ENCODE results near the gene LACTBL1. TPM values are rescaled to one million over a fixed set of nuclear protein-coding genes. Genes with fewer than 3 reads are reported as not detected.

LACTBL1 gene
- total RNA-seq, 2 experiments from 2014 or later, result not detected

DNA sequence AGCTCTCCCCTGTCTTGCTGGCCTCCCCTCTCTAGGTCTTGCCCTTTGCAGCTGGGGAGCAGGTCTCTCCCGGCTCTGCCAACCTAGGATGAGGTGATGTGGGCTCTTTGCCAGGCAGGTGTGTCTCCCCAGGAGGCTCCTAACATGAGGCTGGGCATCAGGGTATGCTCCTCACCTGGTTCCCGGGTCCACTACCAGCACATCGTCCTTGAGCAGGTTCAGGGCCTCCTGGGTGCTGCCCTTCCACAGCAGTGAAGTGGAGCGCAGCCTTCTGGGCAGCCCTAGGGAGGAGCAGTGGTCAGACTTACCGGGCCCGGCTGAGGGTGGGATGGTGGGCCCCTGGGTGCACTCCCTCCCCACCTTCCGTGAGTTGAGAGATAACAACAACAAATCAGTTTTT, 17.5 kb downstream of the LACTBL1 start:
- no peaks in the 10 kb centered on the region for H3K9me3 Mint-ChIP-seq

DNA sequence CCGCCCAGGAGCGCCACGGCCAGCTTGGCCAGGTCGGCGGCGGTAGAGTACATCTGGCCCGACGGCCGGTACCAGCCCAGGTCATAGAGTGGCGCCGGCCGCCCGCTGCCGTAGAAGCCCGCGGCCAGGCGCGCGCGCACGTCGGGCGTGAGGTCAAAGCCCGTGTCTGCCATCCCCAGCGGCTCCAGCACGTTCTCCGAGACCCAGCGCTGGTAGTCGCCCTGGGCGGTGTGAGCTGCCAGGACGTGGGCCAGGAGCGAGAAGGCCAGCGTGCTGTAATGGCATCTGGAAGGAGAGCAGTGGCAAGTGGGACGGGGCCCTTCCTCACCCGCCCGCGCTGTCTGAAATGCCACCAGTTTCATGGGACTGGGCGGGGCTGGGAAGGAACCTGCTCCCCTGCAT, 18.9 kb downstream of the LACTBL1 start:
- no peak overlapping the region for H3K4me3 Mint-ChIP-seq
- Histone ChIP-seq H3K4me1 (ENCODE audit: insufficient read depth, low read length) (no peaks in the 10 kb centered on the region), H3K9me3 (ENCODE audit: control insufficient read depth in 1 of 2, insufficient read depth in 1 of 2, low read length in 2 of 2) (peaks cover 0 to 5% of the 10 kb centered on the region in 2 experiments), H3K36me3 (ENCODE audit: insufficient read depth, low read length) (no peaks in the 10 kb centered on the region), H3K27ac (ENCODE audit: low read depth in 1 of 2, low read length in 2 of 2) (no peak overlapping the region), H3K4me3 (ENCODE audit: low read length) (no peak overlapping the region), H3K27me3 (ENCODE audit: control insufficient read depth in 1 of 2, insufficient read depth in 2 of 2, low read length in 2 of 2) (peaks cover 16 to 26% of the 10 kb centered on the region in 2 experiments)
- ATAC-seq (ENCODE audit: poor library complexity), result no peak
- H3K36me3 Mint-ChIP-seq (ENCODE audit: low read depth), result no peaks in the 10 kb centered on the region
- no peaks in the 10 kb centered on the region for H3K9me3 Mint-ChIP-seq
- DNase-seq, result no peak
- ChIA-PET POLR2A (no interaction called here), CTCF (no interaction called here)
- H3K27me3 Mint-ChIP-seq, result peaks cover 49% of the 10 kb centered on the region
- no peak overlapping the region for H3K27ac Mint-ChIP-seq
- H3K4me1 Mint-ChIP-seq (ENCODE audit: low read depth), result no peaks in the 10 kb centered on the region
- intact Hi-C loops (cut with DNase I, micrococcal nuclease), result no loop called here
- TF ChIP-seq, protein P1, sequence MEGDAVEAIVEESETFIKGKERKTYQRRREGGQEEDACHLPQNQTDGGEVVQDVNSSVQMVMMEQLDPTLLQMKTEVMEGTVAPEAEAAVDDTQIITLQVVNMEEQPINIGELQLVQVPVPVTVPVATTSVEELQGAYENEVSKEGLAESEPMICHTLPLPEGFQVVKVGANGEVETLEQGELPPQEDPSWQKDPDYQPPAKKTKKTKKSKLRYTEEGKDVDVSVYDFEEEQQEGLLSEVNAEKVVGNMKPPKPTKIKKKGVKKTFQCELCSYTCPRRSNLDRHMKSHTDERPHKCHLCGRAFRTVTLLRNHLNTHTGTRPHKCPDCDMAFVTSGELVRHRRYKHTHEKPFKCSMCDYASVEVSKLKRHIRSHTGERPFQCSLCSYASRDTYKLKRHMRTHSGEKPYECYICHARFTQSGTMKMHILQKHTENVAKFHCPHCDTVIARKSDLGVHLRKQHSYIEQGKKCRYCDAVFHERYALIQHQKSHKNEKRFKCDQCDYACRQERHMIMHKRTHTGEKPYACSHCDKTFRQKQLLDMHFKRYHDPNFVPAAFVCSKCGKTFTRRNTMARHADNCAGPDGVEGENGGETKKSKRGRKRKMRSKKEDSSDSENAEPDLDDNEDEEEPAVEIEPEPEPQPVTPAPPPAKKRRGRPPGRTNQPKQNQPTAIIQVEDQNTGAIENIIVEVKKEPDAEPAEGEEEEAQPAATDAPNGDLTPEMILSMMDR (IDR thresholded peaks at IDR 0.05), result no peak

More for the DNA sequence above, 17.5 kb downstream of the LACTBL1 start:
- H3K36me3 ChIP-seq (ENCODE audit: insufficient read depth, low read length), result no peaks in the 10 kb centered on the region
- H3K27me3 ChIP-seq (ENCODE audit: control insufficient read depth in 1 of 2, insufficient read depth in 2 of 2, low read length in 2 of 2), result peaks cover 16 to 26% of the 10 kb centered on the region in 2 experiments
- TF ChIP-seq, protein P1 (IDR thresholded peaks at IDR 0.05), result no peak
- no peaks in the 10 kb centered on the region for H3K4me1 Mint-ChIP-seq (ENCODE audit: low read depth)
- no peaks in the 10 kb centered on the region for H3K4me1 ChIP-seq (ENCODE audit: insufficient read depth, low read length)
- no peaks in the 10 kb centered on the region for H3K36me3 Mint-ChIP-seq (ENCODE audit: low read depth)
- no peak overlapping the region for H3K27ac Mint-ChIP-seq
- H3K27me3 Mint-ChIP-seq, result peaks cover 43% of the 10 kb centered on the region
- ATAC-seq (ENCODE audit: poor library complexity) (no peak), DNase-seq (no peak)
- no peak overlapping the region for H3K4me3 ChIP-seq (ENCODE audit: low read length)
- intact Hi-C loops (cut with DNase I, micrococcal nuclease), result no loop called here
- no peak overlapping the region for H3K27ac ChIP-seq (ENCODE audit: low read depth in 1 of 2, low read length in 2 of 2)
- ChIA-PET CTCF (no interaction called here), POLR2A (no interaction called here)
- no peak overlapping the region for H3K4me3 Mint-ChIP-seq
- peaks cover 0 to 5% of the 10 kb centered on the region in 2 experiments for H3K9me3 ChIP-seq (ENCODE audit: control insufficient read depth in 1 of 2, insufficient read depth in 1 of 2, low read length in 2 of 2)

DNA sequence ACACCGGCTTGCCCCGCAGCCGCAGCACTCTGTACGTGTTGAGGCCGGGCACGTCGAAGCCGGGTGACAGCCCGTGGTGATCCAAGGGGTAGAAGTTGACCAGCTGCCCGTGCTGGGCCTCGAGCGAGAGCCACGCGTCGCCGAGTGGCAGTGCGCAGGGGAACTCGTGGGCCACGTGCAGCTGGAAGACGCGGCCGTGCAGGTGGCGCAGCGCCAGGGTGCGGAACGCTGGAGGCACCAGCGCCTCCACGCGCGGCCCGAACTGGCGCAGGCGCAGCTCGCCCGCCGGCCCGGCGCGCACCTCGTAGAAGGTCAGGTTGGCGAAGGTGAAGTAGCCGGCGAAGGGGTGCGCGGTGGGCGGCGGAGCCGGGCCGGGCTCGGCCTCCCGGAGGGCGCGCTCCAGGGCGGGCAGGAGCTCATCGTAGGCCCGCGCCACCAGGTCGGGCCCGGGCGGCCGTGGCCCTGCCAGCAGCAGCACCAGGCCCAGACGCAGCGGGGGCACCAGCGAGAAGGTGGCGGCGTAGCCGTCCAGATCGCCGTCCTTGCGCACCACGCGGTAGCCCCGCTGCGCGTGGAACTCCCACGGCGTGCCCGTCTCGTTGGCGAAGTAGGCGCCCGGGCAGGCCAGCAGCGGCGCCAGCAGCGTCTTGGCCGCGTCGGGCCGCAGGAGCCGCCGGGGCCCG, 19.5 kb downstream of the LACTBL1 start:
- ChIA-PET CTCF (no interaction called here), POLR2A (no interaction called here)
- Histone ChIP-seq H3K4me1 (ENCODE audit: insufficient read depth, low read length) (no peaks in the 10 kb centered on the region), H3K4me3 (ENCODE audit: low read length) (no peak overlapping the region), H3K27ac (ENCODE audit: low read depth in 1 of 2, low read length in 2 of 2) (no peak overlapping the region), H3K9me3 (ENCODE audit: control insufficient read depth in 1 of 2, insufficient read depth in 1 of 2, low read length in 2 of 2) (peaks cover 0 to 5% of the 10 kb centered on the region in 2 experiments), H3K36me3 (ENCODE audit: insufficient read depth, low read length) (no peaks in the 10 kb centered on the region), H3K27me3 (ENCODE audit: control insufficient read depth in 1 of 2, insufficient read depth in 2 of 2, low read length in 2 of 2) (peaks cover 16 to 26% of the 10 kb centered on the region in 2 experiments)
- Mint-ChIP-seq H3K27me3 (peaks cover 54% of the 10 kb centered on the region), H3K9me3 (no peaks in the 10 kb centered on the region), H3K4me3 (no peak overlapping the region), H3K36me3 (ENCODE audit: low read depth) (no peaks in the 10 kb centered on the region), H3K27ac (no peak overlapping the region), H3K4me1 (ENCODE audit: low read depth) (no peaks in the 10 kb centered on the region)
- no peak for DNase-seq
- TF ChIP-seq, protein P1 (IDR thresholded peaks at IDR 0.05), result no peak
- intact Hi-C loops (cut with DNase I, micrococcal nuclease), result no loop called here
- no peak for ATAC-seq (ENCODE audit: poor library complexity)

Measured in CD4-positive, alpha-beta T cell (primary cell).